NCI-H2227 (cell line): ENCODE measurements around the gene PLCG2.

ENCODE experiments used
- DNase-seq: peaks from one replicate; lab custom pipeline; 2025; ENCODE audit not compliant: unreplicated experiment; lab: John Stamatoyannopoulos, UW

Gene PLCG2

GRCh38 chr16:81904320-81904719 lies 125.2 kb downstream of the PLCG2 start:
- DNase-seq, result no peak

DNA sequence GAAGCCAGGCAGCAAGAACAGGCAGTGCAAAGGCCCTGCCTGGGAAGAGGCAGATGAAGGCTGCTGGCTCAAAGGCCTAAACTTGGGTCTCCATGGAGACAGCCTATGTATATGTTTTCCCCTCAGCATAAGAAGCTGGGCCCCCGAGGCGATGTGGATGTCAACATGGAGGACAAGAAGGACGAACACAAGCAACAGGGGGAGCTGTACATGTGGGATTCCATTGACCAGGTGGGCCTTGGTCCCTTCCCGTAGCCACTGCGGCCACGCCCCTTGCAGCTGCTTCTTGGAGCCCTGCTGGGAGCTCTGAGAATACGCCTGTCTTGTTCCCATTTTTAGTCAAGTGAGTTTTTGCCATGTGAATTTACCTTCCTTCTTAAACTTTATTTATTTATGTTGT lies 126.2 kb downstream of the PLCG2 start:
- DNase-seq, result no peak

DNA sequence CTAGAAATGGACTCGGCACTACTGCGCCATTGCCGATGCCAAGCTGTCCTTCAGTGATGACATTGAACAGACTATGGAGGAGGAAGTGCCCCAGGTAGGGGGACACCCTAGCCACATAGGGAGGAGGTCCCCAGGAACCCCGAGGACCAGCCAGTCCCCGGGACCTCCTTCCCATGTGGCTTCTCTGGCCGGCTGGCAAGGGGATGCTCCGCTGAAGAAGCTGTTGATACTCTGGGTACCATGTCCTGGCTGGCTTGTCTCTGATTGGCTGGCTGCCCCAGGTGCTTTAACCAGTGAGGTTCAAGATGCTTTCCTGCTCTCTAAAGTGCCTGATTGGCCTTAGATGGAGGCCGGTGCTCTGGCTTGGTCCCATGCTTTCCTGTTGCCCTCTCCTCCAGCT lies 128.6 kb downstream of the PLCG2 start:
- DNase-seq, result no peak

- DNase-seq, result no peak
Observed at GRCh38 chr16:81908466-81909262, 129.6 kb downstream of the PLCG2 start.

GRCh38 chr16:81910366-81910885 lies 131.3 kb downstream of the PLCG2 start:
- no peak for DNase-seq

DNA sequence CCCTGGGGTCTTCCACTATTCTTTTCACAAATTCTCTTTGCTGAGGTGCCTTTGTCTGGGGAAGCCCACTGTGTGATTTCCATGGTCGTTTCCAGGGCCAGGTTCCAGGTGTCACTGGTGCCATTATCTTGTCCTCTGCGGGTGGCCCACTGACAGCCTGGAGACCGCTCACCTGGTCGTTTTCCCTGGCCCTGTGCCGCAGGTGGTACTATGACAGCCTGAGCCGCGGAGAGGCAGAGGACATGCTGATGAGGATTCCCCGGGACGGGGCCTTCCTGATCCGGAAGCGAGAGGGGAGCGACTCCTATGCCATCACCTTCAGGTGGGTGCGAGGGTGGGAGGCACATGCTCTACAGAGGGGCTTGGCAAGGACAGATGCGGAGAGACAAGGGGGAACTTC lies 133.3 kb downstream of the PLCG2 start:
- DNase-seq, result no peak

DNA sequence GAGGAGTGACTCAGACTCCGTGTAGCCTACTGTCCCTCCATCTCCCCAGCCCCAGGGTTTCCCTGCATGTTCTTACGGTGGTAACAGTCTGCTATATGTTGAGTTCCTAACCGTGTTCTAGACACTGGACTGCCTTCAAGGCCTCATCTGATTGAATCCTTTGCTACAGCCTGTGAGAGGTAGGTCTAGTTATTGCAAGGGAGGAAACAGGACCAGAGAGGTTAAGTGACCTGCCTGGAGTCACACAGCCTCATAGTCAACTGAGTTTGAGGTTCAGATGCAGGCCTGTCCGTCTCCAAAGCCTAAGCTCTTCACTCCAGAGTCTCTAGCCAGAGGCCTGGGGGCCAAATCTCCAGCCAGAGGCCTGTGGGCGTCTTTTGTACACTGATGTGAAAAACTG lies 134.1 kb downstream of the PLCG2 start:
- no peak for DNase-seq

DNA sequence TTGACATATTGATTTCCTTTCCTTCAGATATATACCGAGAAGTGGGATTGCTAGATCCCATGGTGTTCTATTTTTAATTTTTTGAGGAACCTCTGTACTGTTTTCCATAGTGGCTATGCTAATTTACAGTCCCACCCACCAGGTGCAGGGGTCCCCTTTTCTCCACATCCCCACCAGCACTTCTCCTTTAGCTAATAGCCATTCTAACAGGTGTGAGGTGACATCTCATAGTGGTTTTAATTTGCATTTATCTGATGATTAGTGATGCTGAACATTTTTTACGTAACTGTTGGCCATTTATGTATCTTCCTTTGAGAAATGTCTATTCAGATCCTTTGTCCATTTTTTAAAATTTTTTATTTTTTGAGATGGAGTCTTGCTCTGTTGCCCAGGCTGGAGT lies 138.3 kb downstream of the PLCG2 start:
- DNase-seq, result no peak

- no peak for DNase-seq
Observed at GRCh38 chr16:81918927-81919326, 139.8 kb downstream of the PLCG2 start.

DNA sequence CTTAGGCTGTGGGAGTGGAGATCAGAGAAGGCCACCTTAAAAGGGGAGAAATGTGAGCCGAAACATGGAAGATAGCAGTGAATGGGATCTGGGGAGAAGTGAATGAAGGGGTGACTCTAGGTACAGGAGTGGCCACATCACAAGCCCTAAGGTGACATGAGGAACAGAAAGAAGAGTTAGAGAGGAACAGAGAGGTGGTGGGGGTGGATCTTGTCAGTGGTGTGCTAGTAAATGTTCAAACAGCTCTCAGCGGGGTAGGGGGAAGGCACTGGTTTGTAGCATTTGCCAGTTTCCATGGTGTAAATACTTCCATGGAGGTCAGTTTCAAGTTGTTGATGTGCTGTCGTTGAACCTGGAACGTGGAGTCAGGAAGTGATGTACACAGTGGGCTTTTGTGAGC lies 141.4 kb downstream of the PLCG2 start:
- no peak for DNase-seq

DNA sequence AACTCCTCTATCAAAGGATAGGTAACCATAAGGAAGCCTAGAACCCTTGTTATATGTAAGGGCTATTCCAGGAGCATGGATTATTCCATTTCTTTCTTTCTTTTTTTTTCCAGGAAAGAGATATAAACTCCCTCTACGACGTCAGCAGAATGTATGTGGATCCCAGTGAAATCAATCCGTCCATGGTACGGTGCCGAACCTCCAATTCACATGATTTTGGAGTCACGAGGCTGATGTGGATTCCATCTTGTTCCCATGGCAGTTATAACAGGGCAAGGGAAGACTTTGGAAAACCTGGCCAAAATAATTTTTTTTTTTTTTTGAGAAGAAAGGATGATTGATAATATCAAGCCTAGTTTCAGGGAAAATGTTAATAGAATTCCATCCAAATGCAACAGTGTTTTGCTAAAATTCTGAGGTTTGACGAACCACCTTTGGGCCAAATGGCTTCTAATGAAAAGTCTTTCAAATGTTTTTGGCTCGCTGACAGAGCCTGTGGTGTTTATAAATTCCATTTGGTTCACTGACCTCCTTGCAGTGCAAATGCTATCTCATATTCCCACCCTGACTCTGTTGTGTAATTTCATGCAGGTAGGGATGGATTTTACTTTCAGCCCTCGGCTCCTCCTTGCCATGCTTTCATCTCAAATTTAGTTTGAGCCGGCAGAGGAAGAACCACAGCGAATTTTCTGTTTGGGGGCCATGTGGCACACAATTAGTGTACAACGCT lies 142.2 kb downstream of the PLCG2 start:
- no peak for DNase-seq

GRCh38 chr16:81921843-81922584 lies 142.9 kb downstream of the PLCG2 start:
- DNase-seq, result no peak

DNA sequence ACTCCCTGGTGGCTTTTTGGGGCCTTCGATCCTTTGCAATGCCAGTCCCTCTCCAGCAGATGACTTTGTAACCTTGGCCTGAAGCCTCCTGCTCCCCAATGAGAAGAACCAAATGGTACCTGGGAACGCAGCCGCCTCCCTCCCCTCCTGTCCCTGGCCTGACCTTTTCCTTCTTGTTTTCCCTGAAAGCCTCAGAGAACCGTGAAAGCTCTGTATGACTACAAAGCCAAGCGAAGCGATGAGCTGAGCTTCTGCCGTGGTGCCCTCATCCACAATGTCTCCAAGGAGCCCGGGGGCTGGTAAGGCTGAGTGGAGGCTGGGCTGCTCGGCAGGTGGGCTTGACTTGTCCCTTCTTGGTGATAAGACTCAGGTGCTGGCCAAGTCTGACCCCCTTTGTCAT lies 144.2 kb downstream of the PLCG2 start:
- no peak for DNase-seq

DNA sequence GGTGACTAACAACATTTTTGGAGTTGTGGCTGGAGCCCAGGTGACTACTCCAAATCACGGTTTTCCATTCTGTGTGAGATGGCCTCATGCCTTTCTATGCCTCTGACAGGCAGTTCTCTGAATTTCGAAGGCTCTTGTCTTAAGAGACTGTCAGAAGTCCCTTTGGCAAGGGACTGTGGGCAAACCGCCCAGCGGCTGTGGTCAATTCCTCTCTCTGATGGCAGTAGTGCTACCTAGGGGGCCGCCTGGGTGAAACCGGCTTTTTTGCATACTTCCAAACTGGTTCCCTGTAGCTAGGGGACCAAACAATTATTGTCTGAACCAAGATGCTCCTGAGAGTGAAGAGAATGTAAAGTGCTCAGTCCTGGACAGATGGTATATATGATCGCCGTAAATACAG lies 145.9 kb downstream of the PLCG2 start:
- DNase-seq, result no peak

- DNase-seq, result no peak
Observed at GRCh38 chr16:81926036-81926435, 146.9 kb downstream of the PLCG2 start.

GRCh38 chr16:81927561-81928185 lies 148.6 kb downstream of the PLCG2 start:
- no peak for DNase-seq

GRCh38 chr16:81928271-81928918 lies 149.3 kb downstream of the PLCG2 start:
- DNase-seq, result no peak

DNA sequence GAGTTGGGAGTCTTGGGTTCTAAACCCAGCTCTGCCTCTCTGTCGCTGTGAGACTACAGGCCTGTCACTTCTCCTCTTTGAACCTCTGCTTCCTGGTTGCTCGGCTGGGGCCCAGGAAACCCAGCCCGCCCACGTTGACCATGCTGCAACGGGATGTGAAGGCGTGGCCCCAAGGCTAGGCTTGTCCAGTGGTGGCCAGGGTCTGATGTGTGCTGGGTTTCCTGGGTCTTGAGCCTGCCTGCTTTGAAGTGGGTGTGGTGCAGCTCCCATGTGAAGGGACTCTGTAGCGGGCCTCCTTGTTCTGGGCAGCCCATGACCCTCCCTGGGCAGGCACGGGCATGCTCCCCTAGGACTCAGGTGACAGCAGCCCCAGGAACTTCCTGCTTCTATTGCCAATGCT lies 149.9 kb downstream of the PLCG2 start:
- no peak for DNase-seq

DNA sequence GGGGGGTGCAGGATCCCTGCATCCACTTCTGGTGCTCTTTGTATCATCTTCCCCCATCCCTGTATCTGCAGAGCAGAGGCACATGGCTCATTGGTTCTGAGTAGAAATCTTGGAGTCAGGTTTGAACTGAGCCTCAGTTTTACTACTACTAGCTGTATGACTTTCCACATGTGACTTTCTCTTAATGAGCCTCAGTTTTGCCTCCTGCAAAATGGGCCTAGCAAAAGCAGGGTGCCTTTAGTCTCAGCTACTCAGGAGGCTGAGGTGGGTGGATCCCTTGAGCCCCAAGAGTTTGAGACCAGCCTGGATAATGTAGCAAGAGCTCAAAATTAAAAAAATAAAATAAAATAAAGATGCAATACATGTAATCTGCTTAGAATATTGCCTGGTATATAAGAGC lies 150.8 kb downstream of the PLCG2 start:
- no peak for DNase-seq

DNA sequence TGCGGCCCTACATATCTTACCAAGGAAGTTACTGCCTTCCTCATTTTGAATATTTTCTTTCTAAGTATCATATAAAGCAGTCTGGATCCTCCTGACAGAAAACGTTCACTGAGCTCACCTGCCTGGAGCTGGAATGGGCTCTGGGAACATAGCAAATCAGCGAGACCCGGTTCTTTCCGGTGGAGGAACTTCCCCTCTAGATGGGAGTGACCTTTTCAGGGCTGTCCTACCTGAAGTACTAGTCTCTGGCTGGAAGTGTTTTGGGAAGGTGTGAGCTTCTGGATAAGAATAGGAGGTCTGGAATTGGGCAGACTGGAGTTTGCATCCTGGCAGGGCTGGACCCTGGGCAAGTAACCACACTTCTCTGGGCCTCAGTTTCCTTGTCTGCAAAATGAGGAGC lies 152.8 kb downstream of the PLCG2 start:
- DNase-seq, result no peak

- no peak for DNase-seq
Observed at GRCh38 chr16:81932668-81933067, 153.6 kb downstream of the PLCG2 start.
